Measurements from ENCODE around the gene MSL1. TPM values are rescaled to one million over a fixed set of nuclear protein-coding genes. Genes with fewer than 3 reads are reported as not detected.

Gene MSL1
- total and polyA plus RNA-seq, 2 of the 4 experiments (the other 2 are of a cell fraction) = 28.3 to 48.4 TPM

- Histone ChIP-seq H3K9me1 (ENCODE audit: insufficient read depth, low read length) (peaks cover 27% of the 10 kb centered on the region), H3K9ac (ENCODE audit: low read depth, low read length) (no peak overlapping the region), H2AK5ac (ENCODE audit: low read depth, low read length) (no peak overlapping the region), H3K79me1 (ENCODE audit: low read depth in 1 of 2, low read length in 2 of 2) (peaks cover 11 to 24% of the 10 kb centered on the region in 2 experiments; a peak in 3 of 4 replicates), H2AK9ac (replicated peaks; ENCODE audit: low read depth, low read length, poor library complexity) (no peak overlapping the region), H4K5ac (ENCODE audit: low read depth, low read length) (no peak overlapping the region), H2AFZ (replicated peaks; ENCODE audit: low read length, poor library complexity) (no peak overlapping the region), H3K4ac (ENCODE audit: low read depth, low read length) (peak overlapping the region; percentile 20; the same call in 1 of the 2 replicates), H2BK5ac (ENCODE audit: low read depth, low read length, poor library complexity, severe bottlenecking) (no peak overlapping the region), H4K91ac (ENCODE audit: insufficient read depth, low read depth, low read length) (no peak overlapping the region), H3K14ac (replicated peaks; ENCODE audit: low read depth, low read length) (no peak overlapping the region), H3K4me1 (ENCODE audit: control insufficient read depth, insufficient read depth, low read length) (peaks cover 36% of the 10 kb centered on the region), H2BK20ac (ENCODE audit: low read depth, low read length) (no peak overlapping the region), H3K36me3 (ENCODE audit: control insufficient read depth, insufficient read depth, low read length) (no peaks in the 10 kb centered on the region), H3K27ac (ENCODE audit: insufficient read depth, low read length) (no peak overlapping the region), H4K8ac (ENCODE audit: low read depth in 2 of 2, low read length in 2 of 2) (no peak overlapping the region), H3K4me3 (ENCODE audit: insufficient read depth, low read depth, low read length) (no peak overlapping the region), H2BK120ac (ENCODE audit: low read depth, low read length) (no peak overlapping the region), H3K4me2 (ENCODE audit: low read depth, low read length) (no peak overlapping the region), H3K27me3 (ENCODE audit: control insufficient read depth, insufficient read depth, low read length) (no peaks in the 10 kb centered on the region), H3K18ac (ENCODE audit: low read depth, low read length) (no peak overlapping the region), H3K56ac (ENCODE audit: extremely low read depth, insufficient read depth, low read length) (no peak overlapping the region), H4K20me1 (ENCODE audit: insufficient read depth, low read length) (0 out of 2 replicates have a peak, but pooled peaks cover 8% of the 10 kb centered on the region), H3K9me3 (ENCODE audit: control insufficient read depth, insufficient read depth, low read length) (no peaks in the 10 kb centered on the region), H2BK15ac (ENCODE audit: low read depth, low read length) (no peak overlapping the region; the same call in 2 of the 3 replicates), H3K23ac (ENCODE audit: low read depth, low read length) (no peak overlapping the region)
- no CpG with 5 or more reads among the region's 2 CpGs for WGBS, 2 experiments (ENCODE audit: extremely low coverage in 2 of 2, insufficient read length in 1 of 2)
- intact Hi-C loops (cut with micrococcal nuclease) = no loop called here
- in situ Hi-C loops (cut with MboI; ENCODE audit: low sequenced_read_pairs) = no loop called here
- ATAC-seq (ENCODE audit: low read depth) = no peak
- CTCF ChIA-PET = interaction anchor here (1.4 kb wide), 1 partner anchor 9 kb away, joined by 6 read pairs; no protein-coding TSS in a partner anchor
- dilution Hi-C loops (cut with HindIII; ENCODE audit: low sequenced_read_pairs, unreplicated experiment) = no loop called here
- POLR2A ChIA-PET (ENCODE audit: unreplicated experiment) = no interaction called here
- no peak for TF ChIP-seq RCOR1 (IDR thresholded peaks at IDR 0.05; ENCODE audit: insufficient replicate concordance, low read length)
- no peak for TF ChIP-seq SMC3 (IDR thresholded peaks at IDR 0.05; ENCODE audit: low read depth, low read length)
- no peak for TF ChIP-seq NFE2L2 (IDR thresholded peaks at IDR 0.05; ENCODE audit: low read depth, low read length)
- no peak for TF ChIP-seq USF2 (IDR thresholded peaks at IDR 0.05; ENCODE audit: low read depth, low read length)
- TF ChIP-seq ELK1 (IDR thresholded peaks at IDR 0.05; ENCODE audit: borderline replicate concordance, low read depth, low read length) = no peak
- no peak for DNase-seq
- no TSS peak for BruUV-seq (replicated peaks)
Observed at GRCh38 chr17:40103688-40104087, 18.1 kb upstream of the MSL1 start.
